H1 (cell line): ENCODE measurements around the gene ZNF133. TPM values are rescaled to one million over a fixed set of nuclear protein-coding genes. Genes with fewer than 3 reads are reported as not detected.

Source experiments
- CTCF ChIA-PET: fragments of 300-600 bp; sonication (Branson Sonifier 250); formaldehyde crosslinking; loops from one replicate; lab custom pipeline; 2021; ENCODE audit not compliant: partially characterized antibody; lab: Charles Lee
- POLR2A ChIA-PET: fragments of 300-600 bp; sonication (Branson Sonifier 250); formaldehyde crosslinking; loops from one replicate; lab custom pipeline; 2021; ENCODE audit warnings: inconsistent platforms; ENCODE audit not compliant: partially characterized antibody; lab: Charles Lee
- DNase-seq, 2 experiments: peaks; one replicate each; pipeline versions ENCODE4 v3.0.0 to v3.0.0-alpha.2; 2010 to 2022; ENCODE audit warnings: low spot score in 2 of 2, low read depth in 1 of 2, mixed read lengths in 1 of 2
- FAIRE-seq: peaks from 2 replicates; lab custom pipeline; 2011; peaks lifted over from hg19 to GRCh38; lab: Jason Lieb, UNC
- H2AFZ ChIP-seq: 2 replicates; pipeline ENCODE4 v1.8.1; 2012; ENCODE audit warnings: low read length, inconsistent platforms
- H2AK5ac ChIP-seq: 2 replicates; pipeline ENCODE4 v1.6.1; 2013; ENCODE audit warnings: low read depth, low read length
- H2BK120ac ChIP-seq: replicated peaks from 2 replicates; pipeline ENCODE3; 2013; ENCODE audit warnings: low read depth, low read length, inconsistent platforms
- H2BK12ac ChIP-seq: 2 replicates; pipeline ENCODE4 v1.6.1; 2013; ENCODE audit warnings: low read depth, low read length
- H2BK15ac ChIP-seq: 2 replicates; pipeline ENCODE4 v1.6.1; 2013; ENCODE audit warnings: low read length
- H2BK20ac ChIP-seq: 2 replicates; pipeline ENCODE4 v1.6.1; 2013; ENCODE audit warnings: low read length
- H2BK5ac ChIP-seq: 2 replicates; pipeline ENCODE4 v1.6.1; 2013; ENCODE audit warnings: low read depth, low read length
- H3K14ac ChIP-seq: 2 replicates; pipeline ENCODE4 v1.6.1; 2013; ENCODE audit warnings: inconsistent platforms; ENCODE audit not compliant: insufficient read length
- H3K18ac ChIP-seq: 2 replicates; pipeline ENCODE4 v1.6.1; 2013; ENCODE audit warnings: low read length; ENCODE audit errors: extremely low read depth
- H3K23ac ChIP-seq: 2 replicates; pipeline ENCODE4 v1.6.1; 2013; ENCODE audit warnings: inconsistent platforms; ENCODE audit not compliant: insufficient read length
- H3K23me2 ChIP-seq: 2 replicates; pipeline ENCODE4 v1.6.1; 2013; ENCODE audit warnings: low read depth, low read length
- H3K27ac ChIP-seq: 2 replicates; pipeline ENCODE4 v1.6.1; 2011; ENCODE audit warnings: low read depth, low read length, inconsistent platforms
- H3K27me3 ChIP-seq, 4 experiments: replicated peaks in 1 of 4; 1 replicate in 1 of 4; 2 replicates in 3 of 4; pipeline versions ENCODE4 v1.6.1 to v1.8.1; 2011 to 2013; ENCODE audit warnings: low read length in 3 of 4, mild to moderate bottlenecking in 3 of 4, inconsistent platforms in 2 of 4, mixed read lengths in 2 of 4, moderate library complexity in 1 of 4; ENCODE audit not compliant: control insufficient read depth in 3 of 4, insufficient read depth in 3 of 4; ENCODE audit errors: extremely low read depth in 1 of 4
- H3K36me3 ChIP-seq, 4 experiments: 2 replicates each; pipeline versions ENCODE4 v1.6.1 to v1.8.1; 2011 to 2013; ENCODE audit warnings: mild to moderate bottlenecking in 4 of 4, low read length in 3 of 4, moderate library complexity in 2 of 4, control low read depth in 1 of 4, inconsistent platforms in 1 of 4; ENCODE audit not compliant: insufficient read depth in 4 of 4, control insufficient read depth in 2 of 4
- H3K4ac ChIP-seq: replicated peaks from 2 replicates; pipeline ENCODE3; 2013; ENCODE audit warnings: low read length, low read depth, mixed read lengths, inconsistent platforms; ENCODE audit not compliant: insufficient read length
- H3K4me1 ChIP-seq, 4 experiments: replicated peaks in 1 of 4; 1 replicate in 1 of 4; 2 replicates in 3 of 4; pipeline versions ENCODE4 v1.6.1 to v1.8.1; 2011 to 2013; ENCODE audit warnings: low read length in 3 of 4, inconsistent platforms in 2 of 4, mixed read lengths in 1 of 4; ENCODE audit not compliant: insufficient read depth in 4 of 4, control insufficient read depth in 3 of 4
- H3K4me2 ChIP-seq, 2 experiments: 2 replicates each; pipeline versions ENCODE4 v1.6.1 to v1.8.1; 2011 to 2013; ENCODE audit warnings: low read depth in 2 of 2, low read length in 2 of 2, control low read depth in 1 of 2, inconsistent platforms in 1 of 2, mild to moderate bottlenecking in 1 of 2; ENCODE audit not compliant: insufficient read depth in 1 of 2
- H3K4me3 ChIP-seq, 4 experiments: fragments of 200-600, 300-600 bp in 1 of 4; sonication (generic), shearing (Covaris generic), sonication (Bioruptor Twin) in 1 of 4; 2 replicates each; pipeline versions ENCODE4 v1.5.1 to v1.8.1; 2011 to 2016; ENCODE audit warnings: low read length in 4 of 4, low read depth in 3 of 4, control low read depth in 2 of 4, inconsistent platforms in 2 of 4, mild to moderate bottlenecking in 2 of 4, mixed read lengths in 1 of 4, moderate library complexity in 1 of 4; ENCODE audit not compliant: insufficient read depth in 2 of 4; ENCODE audit errors: extremely low read depth in 1 of 4
- H3K56ac ChIP-seq: replicated peaks from 2 replicates; pipeline ENCODE3; 2013; ENCODE audit warnings: low read depth, mild to moderate bottlenecking, mixed read lengths, low read length, inconsistent platforms; ENCODE audit not compliant: insufficient read length
- H3K79me1 ChIP-seq: 2 replicates; pipeline ENCODE4 v1.6.1; 2013; ENCODE audit warnings: low read depth, low read length, control low read depth
- H3K79me2 ChIP-seq, 2 experiments: 2 replicates each; pipeline versions ENCODE4 v1.6.1 to v1.8.1; 2012 to 2013; ENCODE audit warnings: low read length in 2 of 2, mild to moderate bottlenecking in 2 of 2, inconsistent platforms in 1 of 2; ENCODE audit not compliant: insufficient read depth in 2 of 2, control insufficient read depth in 1 of 2
- H3K9ac ChIP-seq, 4 experiments: replicated peaks in 1 of 4; 1 replicate in 1 of 4; 2 replicates in 3 of 4; pipeline versions ENCODE4 v1.6.1 to v1.8.1; 2011 to 2013; ENCODE audit warnings: low read depth in 3 of 4, low read length in 3 of 4, control low read depth in 2 of 4, mild to moderate bottlenecking in 2 of 4, moderate library complexity in 2 of 4, inconsistent platforms in 1 of 4; ENCODE audit errors: extremely low read depth in 1 of 4
- H3K9me3 ChIP-seq, 2 experiments: 2 replicates each; pipeline versions ENCODE4 v1.6.1 to v1.8.1; 2012 to 2013; ENCODE audit warnings: mild to moderate bottlenecking in 2 of 2, moderate library complexity in 2 of 2, control low read depth in 1 of 2, inconsistent platforms in 1 of 2, low read depth in 1 of 2, low read length in 1 of 2, mixed read lengths in 1 of 2; ENCODE audit not compliant: insufficient read depth in 2 of 2
- H4K20me1 ChIP-seq, 2 experiments: replicated peaks in 1 of 2; 2 replicates each; pipeline versions ENCODE3 to v1.8.1; 2011 to 2013; ENCODE audit warnings: inconsistent platforms in 2 of 2, low read length in 2 of 2, mild to moderate bottlenecking in 1 of 2; ENCODE audit not compliant: insufficient read depth in 2 of 2, control insufficient read depth in 1 of 2
- H4K5ac ChIP-seq: 2 replicates; pipeline ENCODE4 v1.6.1; 2013; ENCODE audit warnings: low read length, low read depth, mixed read lengths, inconsistent platforms; ENCODE audit not compliant: insufficient read length
- H4K8ac ChIP-seq: 2 replicates; pipeline ENCODE4 v1.8.0; 2013; ENCODE audit warnings: mild to moderate bottlenecking, moderate library complexity, low read length, inconsistent platforms; ENCODE audit not compliant: insufficient read depth; ENCODE audit errors: extremely low read depth
- H4K91ac ChIP-seq: replicated peaks from 2 replicates; pipeline ENCODE3; 2013; ENCODE audit warnings: low read length, mixed read lengths, inconsistent platforms; ENCODE audit not compliant: insufficient read length
- KDM4A ChIP-seq: IDR thresholded peaks from one replicate; pipeline ENCODE4 v1.7.1; 2012; ENCODE audit warnings: low read depth, mild to moderate bottlenecking, moderate library complexity, low read length, inconsistent platforms; ENCODE audit not compliant: severe bottlenecking
- polyA plus RNA-seq, 7 experiments: library from polyadenylated mRNA; depleted of rRNA in 3 of 7; stranded (reverse) in 5 of 7; unstranded in 2 of 7; fragments of >200 nt in 5 of 7; fragments of 200-250 nt in 2 of 7; gene quantifications; 1 replicate in 5 of 7; 2 replicates in 1 of 7; 4 replicates in 1 of 7; pipeline versions ENCODE4 v1.2.1 to v1.2.3, GENCODE V29; 2011 to 2013; ENCODE audit warnings: missing spikeins in 2 of 7, mixed read lengths in 2 of 7
- total RNA-seq: library from RNA; stranded (reverse); fragmentation: NEBNext Ultra II Directional; extraction: Animal tissue kit (Norgen Biotek cat#: 25700); gene quantifications from 2 replicates; pipeline ENCODE4 v1.2.1, GENCODE V29; 2021

The ZNF133 gene
- total and polyA plus RNA-seq, 2 of the 8 experiments (the other 6 are each of a cell fraction or from before 2014, with no cell fraction given): 12.1 to 15.8 TPM

GRCh38 chr20:18321316-18321715 is 33.0 kb downstream of the ZNF133 start:
- DNase-seq: no peak
- FAIRE-seq: no peak
- Histone ChIP-seq H2BK5ac (no peak overlapping the region), H4K91ac (no peak overlapping the region), H3K4me2 (no peak overlapping the region), H3K4ac (no peak overlapping the region), H3K27me3 (no peaks in the 10 kb centered on the region), H3K23me2 (no peaks in the 10 kb centered on the region), H3K9ac (no peak overlapping the region), H3K36me3 (peaks cover 0 to 6% (median 1%) of the 10 kb centered on the region in 4 experiments; a peak in 3 of 8 replicates), H3K27ac (no peak overlapping the region), H2AK5ac (no peak overlapping the region), H3K4me3 (no peak overlapping the region), H4K20me1 (no peaks in the 10 kb centered on the region), H3K18ac (no peak overlapping the region; the same call in 1 of the 2 replicates), H4K8ac (no peak overlapping the region), H3K56ac (no peak overlapping the region), H3K23ac (no peak overlapping the region), H3K79me1 (no peaks in the 10 kb centered on the region), H2BK12ac (no peak overlapping the region), H2BK120ac (no peak overlapping the region), H2BK20ac (no peak overlapping the region), H3K9me3 (no peaks in the 10 kb centered on the region), H4K5ac (peak overlapping the region; percentile 78), H3K79me2 (no peaks in the 10 kb centered on the region), H3K4me1 (peaks cover 0 to 11% (median 5%) of the 10 kb centered on the region in 4 experiments; a peak in 6 of 7 replicates), H2AFZ (no peak overlapping the region), H3K14ac (no peak overlapping the region), H2BK15ac (no peak overlapping the region)
- ChIA-PET POLR2A (no interaction called here), CTCF (no interaction called here)
- TF ChIP-seq KDM4A: no peak
